HTR-8/SVneo (cell line): ENCODE measurements around the gene LAMA4.
"Not testable (repeated sequence)": the region's sequence is repeated elsewhere in the genome, so short reads cannot be mapped to it uniquely, and the experiment has no call there.

Experiments
- DNase-seq: peaks from one replicate; pipeline ENCODE4 v3.0.0; 2011; ENCODE audit warnings: low spot score, mixed read lengths; ENCODE audit not compliant: insufficient read length
- FAIRE-seq: peaks from 2 replicates; lab custom pipeline; 2011; peaks lifted over from hg19 to GRCh38; lab: Jason Lieb, UNC

Gene LAMA4

GRCh38 chr6:112113918-112114317 is 140.4 kb downstream of the LAMA4 start:
- no peak for FAIRE-seq

GRCh38 chr6:112113431-112113830 is 140.9 kb downstream of the LAMA4 start:
- no peak for FAIRE-seq
- DNase-seq, result no peak

More at GRCh38 chr6:112113918-112114317, 140.4 kb downstream of the LAMA4 start:
- no peak for DNase-seq

GRCh38 chr6:112109262-112109661 is 145.1 kb downstream of the LAMA4 start:
- no peak for DNase-seq
- no peak for FAIRE-seq

- no peak for DNase-seq
- FAIRE-seq, result no peak
Measured at GRCh38 chr6:112106562-112106961, 147.8 kb downstream of the LAMA4 start.

DNA sequence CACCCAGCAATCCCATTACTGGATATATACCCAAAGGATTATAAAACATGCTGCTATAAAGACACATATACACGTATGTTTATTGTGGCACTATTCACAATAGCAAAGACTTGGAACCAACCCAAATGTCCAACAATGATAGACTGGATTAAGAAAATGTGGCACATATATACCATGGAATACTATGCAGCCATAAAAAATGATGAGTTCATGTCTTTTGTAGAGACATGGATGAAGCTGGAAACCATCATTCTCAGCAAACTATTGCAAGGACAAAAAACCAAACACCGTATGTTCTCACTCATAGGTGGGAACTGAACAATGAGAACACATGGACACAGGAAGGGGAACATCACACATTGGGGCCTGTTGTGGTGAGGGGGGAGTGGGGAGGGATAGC is 148.3 kb downstream of the LAMA4 start:
- not testable (repeated sequence) for FAIRE-seq, DNase-seq

DNA sequence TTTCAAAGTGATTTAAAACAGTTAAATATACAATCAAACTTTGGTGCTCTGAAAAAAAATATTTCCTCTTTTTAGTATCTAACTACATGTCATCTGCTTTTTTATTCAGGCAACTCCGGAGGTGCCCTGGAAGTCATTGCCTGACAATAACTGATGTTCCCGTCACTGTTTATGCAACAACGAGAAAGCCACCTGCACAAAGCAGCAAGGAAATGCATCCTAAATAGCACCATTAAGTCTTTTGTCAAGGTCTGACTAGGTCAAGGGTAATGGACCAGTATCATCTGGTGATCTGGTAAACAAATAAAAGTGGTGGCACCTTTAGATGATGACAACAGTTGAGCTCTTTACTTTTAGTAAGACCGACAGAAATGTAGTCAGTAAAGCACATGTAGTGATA is 153.8 kb downstream of the LAMA4 start:
- FAIRE-seq (no peak), DNase-seq (no peak)

DNA sequence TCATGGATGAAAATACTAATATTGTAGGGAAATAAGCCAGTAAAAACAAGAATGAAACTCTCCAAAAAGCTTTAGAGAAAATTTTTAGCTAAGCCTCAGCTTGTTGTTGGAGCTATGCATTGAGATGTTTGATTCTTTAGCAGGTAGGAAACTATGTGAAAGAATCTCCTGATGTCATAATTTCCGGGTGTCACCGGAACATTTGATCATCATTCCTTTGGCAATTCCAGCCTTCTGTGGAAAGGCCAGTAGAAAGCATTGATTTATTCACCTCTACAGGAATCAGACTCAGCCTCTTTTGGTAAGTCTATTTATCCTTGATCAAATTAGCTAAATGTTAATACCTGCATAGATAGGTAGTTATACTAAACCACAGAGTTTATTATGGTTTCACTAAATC is 157.5 kb downstream of the LAMA4 start:
- no peak for DNase-seq
- no peak for FAIRE-seq

- FAIRE-seq (no peak), DNase-seq (peak; percentile 2)
Measured at GRCh38 chr6:112087916-112088315, 166.5 kb downstream of the LAMA4 start.

- DNase-seq (peak; percentile 86), FAIRE-seq (peak; percentile 88)
Measured at GRCh38 chr6:112087136-112087911, 167.0 kb downstream of the LAMA4 start, which contains the start of the genes FAM229B and TUBE1. TSS of gene FAM229B (plus strand) at chr6:112087591. CDS start at chr6:112099284, 11,693 bp downstream. TSS of gene TUBE1 (minus strand) at chr6:112087482. CDS start at chr6:112087434, 48 bp downstream.

GRCh38 chr6:112086744-112087135 is 167.6 kb downstream of the LAMA4 start:
- FAIRE-seq (no peak), DNase-seq (peak; percentile 45)

DNA sequence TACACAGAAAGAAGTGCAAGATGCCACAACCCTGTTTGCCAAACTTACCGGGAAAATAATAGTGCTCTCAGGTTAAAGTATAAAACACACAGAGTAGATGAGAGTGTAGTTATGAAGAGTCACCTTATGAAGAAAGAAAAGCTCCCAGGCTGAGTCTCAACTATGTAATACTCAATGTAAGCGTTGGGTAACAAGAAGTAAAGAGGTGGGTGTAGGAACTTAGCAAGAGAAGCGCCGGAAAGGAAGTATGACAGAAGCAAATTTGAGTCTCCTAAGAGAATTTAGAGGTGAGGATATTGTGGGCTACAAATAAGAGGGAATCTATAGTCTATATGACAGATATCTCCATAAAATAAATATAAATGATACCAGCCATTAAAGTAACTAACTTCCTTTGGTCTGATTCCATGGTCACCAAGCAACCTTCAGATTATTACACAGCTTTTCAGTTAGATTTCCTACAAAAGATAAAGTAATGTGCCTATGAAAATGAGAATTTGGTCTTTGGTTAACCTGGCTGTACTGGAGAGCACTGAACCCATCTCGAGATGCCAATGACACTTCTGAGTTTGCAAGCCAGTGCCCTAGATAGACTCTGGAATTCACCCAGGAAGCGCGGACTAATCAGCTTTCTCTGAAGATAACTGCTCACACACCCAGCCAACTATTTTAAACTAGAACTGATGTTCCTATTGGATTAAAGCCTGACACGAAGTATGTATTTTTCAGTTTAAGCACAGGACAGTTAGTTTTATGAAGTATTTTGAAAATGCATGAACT is 168.9 kb downstream of the LAMA4 start:
- no peak for DNase-seq
- no peak for FAIRE-seq

DNA sequence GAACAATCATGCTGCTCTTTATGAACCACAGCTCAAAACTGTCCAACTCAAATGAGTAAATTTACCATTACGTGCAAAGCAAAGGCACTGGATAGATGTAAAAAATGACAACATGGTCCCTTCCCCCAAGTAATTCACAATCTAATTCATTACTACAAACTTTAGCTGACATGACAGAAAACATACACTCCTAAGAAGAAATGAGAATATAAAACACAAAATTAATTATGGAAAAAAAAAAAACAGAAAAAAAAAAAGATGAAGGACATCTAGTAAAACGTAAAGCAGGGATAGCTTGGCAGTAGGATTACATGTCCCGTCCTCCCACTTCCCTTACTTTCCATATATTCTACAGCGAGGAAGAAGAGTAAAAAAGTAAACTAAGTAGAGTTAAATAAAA is 172.8 kb downstream of the LAMA4 start:
- FAIRE-seq, result no peak
- no peak for DNase-seq

DNA sequence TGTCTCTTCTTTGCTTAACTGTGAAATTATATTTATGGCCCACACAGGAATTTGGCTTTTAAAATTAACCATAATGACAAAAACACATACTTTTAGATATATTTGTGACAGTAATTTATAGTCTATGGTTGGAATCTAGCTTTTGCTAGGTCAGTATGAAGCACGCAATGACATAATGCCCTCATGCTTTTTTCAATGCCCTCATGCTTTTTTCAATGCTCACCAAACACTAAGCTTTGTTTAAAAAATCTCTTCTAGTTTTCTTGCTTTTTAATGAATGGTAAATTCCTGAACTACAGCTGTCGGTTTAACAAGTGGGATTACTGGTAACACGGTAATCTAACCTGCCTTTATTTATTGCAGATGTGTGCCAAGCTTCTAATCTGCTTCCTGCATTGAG is 187.8 kb downstream of the LAMA4 start:
- no peak for FAIRE-seq
- no peak for DNase-seq

GRCh38 chr6:112065426-112065986 is 188.9 kb downstream of the LAMA4 start:
- DNase-seq, result no peak
- FAIRE-seq, result peak; percentile 38

- FAIRE-seq, result no peak
- DNase-seq, result no peak
Measured at GRCh38 chr6:112062966-112063365, 191.4 kb downstream of the LAMA4 start.

- DNase-seq (no peak), FAIRE-seq (no peak)
Measured at GRCh38 chr6:112061605-112062004, 192.8 kb downstream of the LAMA4 start.
